Muscle layer of colon (tissue), 2 donors: ENCODE data around the gene SULT4A1.

ENCODE experiments used
- H3K27ac ChIP-seq: one replicate; pipeline ENCODE4 v1.7.0; 2013; ENCODE audit warnings: low read depth, mild to moderate bottlenecking, low read length, moderate library complexity
- H3K27me3 ChIP-seq, 2 donors: one replicate each; pipeline ENCODE4 v1.7.0; 2013; ENCODE audit warnings: low read length in 2 of 2, mild to moderate bottlenecking in 2 of 2; ENCODE audit not compliant: insufficient read depth in 2 of 2, control insufficient read depth in 1 of 2
- H3K36me3 ChIP-seq: one replicate; pipeline ENCODE4 v1.7.0; 2013; ENCODE audit warnings: mild to moderate bottlenecking, low read length; ENCODE audit not compliant: insufficient read depth
- H3K4me1 ChIP-seq: one replicate; pipeline ENCODE4 v1.7.0; 2013; ENCODE audit warnings: mild to moderate bottlenecking, low read length; ENCODE audit not compliant: insufficient read depth
- H3K4me3 ChIP-seq, 2 donors: one replicate each; pipeline ENCODE4 v1.7.0; 2013; ENCODE audit warnings: low read length in 2 of 2, low read depth in 1 of 2, mild to moderate bottlenecking in 1 of 2, moderate library complexity in 1 of 2
- H3K9ac ChIP-seq: one replicate; pipeline ENCODE4 v1.7.0; 2013; ENCODE audit warnings: low read length
- H3K9me3 ChIP-seq: one replicate; pipeline ENCODE4 v1.7.0; 2013; ENCODE audit warnings: mild to moderate bottlenecking, low read length
- donor health status: abdominal sarcoma.
- donor health status: Adenocarcinoma of cecum.

The SULT4A1 gene

GRCh38 chr22:43894122-43894521 lies 31.8 kb upstream of the SULT4A1 start:
- Histone ChIP-seq H3K36me3 (no peaks in the 10 kb centered on the region), H3K4me3 (no peak overlapping the region), H3K9ac (no peak overlapping the region), H3K27ac (no peak overlapping the region), H3K27me3 (peaks cover 11 to 44% of the 10 kb centered on the region in 2 donors), H3K9me3 (no peaks in the 10 kb centered on the region), H3K4me1 (no peaks in the 10 kb centered on the region)

DNA sequence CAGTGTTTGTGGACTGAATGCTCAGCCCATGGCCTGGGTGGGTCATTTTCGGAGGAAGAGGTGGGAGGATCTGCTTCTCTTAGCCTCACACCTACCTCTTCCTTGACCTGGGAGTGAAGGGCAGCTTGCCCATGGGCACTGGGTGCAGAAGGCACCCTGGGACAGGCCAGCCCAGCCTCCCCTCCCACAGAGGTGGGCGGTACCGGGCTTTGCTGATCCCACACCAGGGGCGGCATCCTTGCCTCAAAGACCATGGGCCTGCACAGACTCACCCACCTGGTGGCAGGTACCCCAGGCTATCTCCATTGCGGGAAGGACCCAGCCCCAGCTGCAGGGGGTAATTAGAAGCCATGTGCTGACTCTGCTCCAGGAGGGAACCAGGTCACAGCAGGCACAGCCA lies 31.0 kb upstream of the SULT4A1 start:
- H3K27ac ChIP-seq = no peak overlapping the region
- no peaks in the 10 kb centered on the region for H3K4me1 ChIP-seq
- no peak overlapping the region for H3K4me3 ChIP-seq
- no peaks in the 10 kb centered on the region for H3K36me3 ChIP-seq
- H3K9me3 ChIP-seq = no peaks in the 10 kb centered on the region
- H3K9ac ChIP-seq = no peak overlapping the region
- H3K27me3 ChIP-seq = peaks cover 11 to 49% of the 10 kb centered on the region in 2 donors

- Histone ChIP-seq H3K36me3 (no peaks in the 10 kb centered on the region), H3K27ac (no peak overlapping the region), H3K27me3 (peaks cover 11 to 55% of the 10 kb centered on the region in 2 donors), H3K4me3 (no peak overlapping the region), H3K9me3 (no peaks in the 10 kb centered on the region), H3K9ac (no peak overlapping the region), H3K4me1 (no peaks in the 10 kb centered on the region)
These were observed 30.0 kb upstream of the SULT4A1 start for GRCh38 chr22:43892183-43892894.

GRCh38 chr22:43891360-43892182 lies 29.3 kb upstream of the SULT4A1 start, which contains the start of gene PNPLA5:
Gene PNPLA5, minus strand, starts transcription at chr22:43892013. Its CDS starts 133 bp downstream, at chr22:43891880.
- Histone ChIP-seq H3K36me3 (no peaks in the 10 kb centered on the region), H3K9ac (no peak within 1 kb of the TSS), H3K27me3 (peaks cover 11 to 59% of the 10 kb centered on the region in 2 donors), H3K9me3 (no peaks in the 10 kb centered on the region), H3K4me3 (no peak within 1 kb of the TSS), H3K27ac (no peak within 1 kb of the TSS), H3K4me1 (no peaks in the 10 kb centered on the region)

DNA sequence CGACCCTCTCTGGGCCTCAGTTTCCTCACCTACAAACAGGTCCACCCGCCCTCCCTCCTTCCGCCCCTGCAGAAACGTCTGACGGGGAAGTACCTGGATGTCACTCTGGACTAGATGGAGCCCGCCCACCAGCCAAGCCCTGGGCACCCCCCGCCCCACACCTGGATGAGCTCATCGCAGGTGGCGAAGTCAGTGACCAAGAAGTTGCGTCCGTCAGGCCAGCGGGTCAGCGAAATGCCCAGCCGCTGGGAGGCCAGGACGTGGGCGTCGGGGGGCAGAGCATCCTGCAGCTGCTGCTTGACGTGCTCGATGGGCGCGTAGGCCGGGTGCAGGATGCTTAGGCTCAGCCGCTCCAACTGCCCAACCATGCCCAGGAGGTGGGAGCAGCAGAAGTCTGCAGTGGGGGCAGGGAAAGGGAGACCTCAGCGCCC lies 28.6 kb upstream of the SULT4A1 start:
- Histone ChIP-seq H3K9me3 (no peaks in the 10 kb centered on the region), H3K4me1 (no peaks in the 10 kb centered on the region), H3K9ac (no peak overlapping the region), H3K27ac (no peak overlapping the region), H3K4me3 (no peak overlapping the region), H3K27me3 (peaks cover 11 to 59% of the 10 kb centered on the region in 2 donors), H3K36me3 (no peaks in the 10 kb centered on the region)

DNA sequence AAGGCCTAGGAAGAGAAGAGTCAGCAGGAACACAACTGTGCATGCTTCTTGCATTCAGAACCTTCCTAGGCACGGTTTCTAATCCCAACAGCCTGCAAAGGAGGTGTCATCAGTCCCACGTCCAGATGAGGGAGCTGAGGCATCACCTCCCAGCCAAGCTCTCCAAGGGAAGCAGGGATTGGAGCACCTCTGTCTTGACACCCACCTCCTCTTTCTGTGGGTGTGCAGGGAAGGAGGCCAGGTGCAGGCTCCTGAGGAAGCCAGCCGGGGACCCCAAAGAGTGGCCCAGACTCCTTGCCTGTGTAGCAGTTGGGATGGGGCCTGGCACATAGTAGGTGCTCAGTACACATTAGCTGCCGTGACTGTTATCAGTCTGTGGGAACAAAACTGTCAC lies 27.5 kb upstream of the SULT4A1 start:
- Histone ChIP-seq H3K4me1 (no peaks in the 10 kb centered on the region), H3K27me3 (peaks cover 11 to 59% of the 10 kb centered on the region in 2 donors)

DNA sequence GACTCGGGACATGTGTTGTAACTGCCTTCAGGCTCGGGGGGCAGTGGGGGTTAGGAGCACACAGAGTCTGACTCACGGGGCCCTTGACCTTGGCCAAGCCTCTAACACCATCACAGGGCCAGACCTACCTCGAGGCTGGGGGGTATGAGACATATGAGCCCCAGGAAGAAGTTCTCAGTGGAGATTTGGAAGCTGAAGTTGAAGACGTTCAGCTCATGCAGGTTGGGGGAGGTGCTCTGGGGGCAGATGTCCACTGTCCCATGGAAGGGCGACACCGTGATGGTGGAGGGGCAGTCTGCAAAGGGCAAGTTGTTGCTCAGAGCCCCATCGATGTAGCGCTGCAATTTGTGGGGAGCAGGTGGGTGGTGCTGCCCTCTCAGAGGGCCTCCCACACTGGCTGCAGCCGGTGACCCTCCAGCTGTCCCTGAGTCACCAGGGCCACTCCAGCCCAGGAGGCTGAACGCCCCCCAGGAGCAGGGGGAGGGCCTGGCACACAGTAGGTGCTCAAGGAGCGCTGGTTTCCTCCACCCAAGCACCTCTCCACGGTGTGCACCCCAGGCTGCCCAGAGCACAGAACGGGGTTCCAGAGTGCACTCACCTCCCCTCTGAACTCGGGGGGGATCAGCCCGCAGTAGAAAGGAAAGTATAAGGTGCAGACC lies 27.0 kb upstream of the SULT4A1 start:
- no peak overlapping the region for H3K4me3 ChIP-seq
- H3K36me3 ChIP-seq = no peaks in the 10 kb centered on the region
- no peak overlapping the region for H3K9ac ChIP-seq
- H3K9me3 ChIP-seq = no peaks in the 10 kb centered on the region
- no peaks in the 10 kb centered on the region for H3K4me1 ChIP-seq
- no peak overlapping the region for H3K27ac ChIP-seq
- H3K27me3 ChIP-seq = peaks cover 11 to 59% of the 10 kb centered on the region in 2 donors

More for the DNA sequence above, 27.5 kb upstream of the SULT4A1 start:
- H3K9ac ChIP-seq = no peak overlapping the region
- no peak overlapping the region for H3K27ac ChIP-seq
- H3K9me3 ChIP-seq = no peaks in the 10 kb centered on the region
- H3K4me3 ChIP-seq = no peak overlapping the region
- H3K36me3 ChIP-seq = no peaks in the 10 kb centered on the region

- Histone ChIP-seq H3K4me3 (no peak overlapping the region), H3K27me3 (peaks cover 11 to 57% of the 10 kb centered on the region in 2 donors), H3K36me3 (no peaks in the 10 kb centered on the region), H3K9me3 (no peaks in the 10 kb centered on the region), H3K9ac (no peak overlapping the region), H3K4me1 (no peaks in the 10 kb centered on the region), H3K27ac (no peak overlapping the region)
These were observed 26.4 kb upstream of the SULT4A1 start for GRCh38 chr22:43888740-43889139.

GRCh38 chr22:43887391-43887790 lies 25.1 kb upstream of the SULT4A1 start:
- Histone ChIP-seq H3K9ac (no peak overlapping the region), H3K27me3 (peaks cover 11 to 46% of the 10 kb centered on the region in 2 donors), H3K4me3 (no peak overlapping the region), H3K36me3 (no peaks in the 10 kb centered on the region), H3K9me3 (no peaks in the 10 kb centered on the region), H3K4me1 (no peaks in the 10 kb centered on the region), H3K27ac (no peak overlapping the region)

- peaks cover 11 to 35% of the 10 kb centered on the region in 2 donors for H3K27me3 ChIP-seq
- H3K4me3 ChIP-seq = no peak overlapping the region
- H3K36me3 ChIP-seq = no peaks in the 10 kb centered on the region
- H3K9me3 ChIP-seq = no peaks in the 10 kb centered on the region
- no peaks in the 10 kb centered on the region for H3K4me1 ChIP-seq
- no peak overlapping the region for H3K9ac ChIP-seq
- no peak overlapping the region for H3K27ac ChIP-seq
These were observed 23.9 kb upstream of the SULT4A1 start for GRCh38 chr22:43886231-43886630.

- Histone ChIP-seq H3K9ac (no peak overlapping the region), H3K27me3 (peaks cover 11 to 30% of the 10 kb centered on the region in 2 donors), H3K36me3 (no peaks in the 10 kb centered on the region), H3K4me1 (no peaks in the 10 kb centered on the region), H3K9me3 (no peaks in the 10 kb centered on the region), H3K27ac (no peak overlapping the region), H3K4me3 (no peak overlapping the region)
These were observed 23.5 kb upstream of the SULT4A1 start for GRCh38 chr22:43885786-43886185.
